Activated effector memory CD4-positive, alpha-beta T cell treated with Interleukin-2 at 50 U/mL for 16 hours (primary cell): ENCODE results near the gene MEI1.
A peak's percentile ranks its signal among the peaks of the same experiment; 100 is the strongest.

ENCODE experiments used
- DNase-seq: peaks from one replicate; pipeline ENCODE4 v3.0.0-alpha.2; 2020

Gene MEI1

GRCh38 chr22:41752011-41752970 lies 53.0 kb downstream of the MEI1 start:
- no peak for DNase-seq

GRCh38 chr22:41753984-41754383 lies 54.7 kb downstream of the MEI1 start:
- no peak for DNase-seq

GRCh38 chr22:41757502-41757901 lies 58.2 kb downstream of the MEI1 start:
- no peak for DNase-seq

GRCh38 chr22:41758231-41758630 lies 58.9 kb downstream of the MEI1 start:
- no peak for DNase-seq

- DNase-seq = no peak
Observed at GRCh38 chr22:41762980-41763779, 63.9 kb downstream of the MEI1 start.

- no peak for DNase-seq
Observed at GRCh38 chr22:41766476-41766875, 67.2 kb downstream of the MEI1 start.

- no peak for DNase-seq
Observed at GRCh38 chr22:41768430-41768829, 69.1 kb downstream of the MEI1 start.

- no peak for DNase-seq
Observed at GRCh38 chr22:41770715-41771468, 71.6 kb downstream of the MEI1 start.

GRCh38 chr22:41772198-41772597 lies 72.9 kb downstream of the MEI1 start:
- no peak for DNase-seq

- no peak for DNase-seq
Observed at GRCh38 chr22:41772645-41773044, 73.3 kb downstream of the MEI1 start.

GRCh38 chr22:41775338-41775737 lies 76.0 kb downstream of the MEI1 start:
- no peak for DNase-seq

- no peak for DNase-seq
Observed at GRCh38 chr22:41775976-41776375, 76.7 kb downstream of the MEI1 start.

- no peak for DNase-seq
Observed at GRCh38 chr22:41776381-41776780, 77.1 kb downstream of the MEI1 start.

- no peak for DNase-seq
Observed at GRCh38 chr22:41777749-41778425, 78.6 kb downstream of the MEI1 start.

- no peak for DNase-seq
Observed at GRCh38 chr22:41779929-41780505, 80.7 kb downstream of the MEI1 start.

- peak; percentile 84 for DNase-seq
Observed at GRCh38 chr22:41780746-41781505, 81.6 kb downstream of the MEI1 start.

- no peak for DNase-seq
Observed at GRCh38 chr22:41781507-41781906, 82.2 kb downstream of the MEI1 start.

- DNase-seq = no peak
Observed at GRCh38 chr22:41782316-41782715, 83.0 kb downstream of the MEI1 start.

GRCh38 chr22:41782751-41783150 lies 83.4 kb downstream of the MEI1 start:
- no peak for DNase-seq

- no peak for DNase-seq
Observed at GRCh38 chr22:41787331-41787730, 88.0 kb downstream of the MEI1 start.

GRCh38 chr22:41793871-41794270 lies 94.6 kb downstream of the MEI1 start:
- DNase-seq = no peak
